RKO (cell line): ENCODE measurements around the gene DSCAM.

ENCODE experiments used
- DNase-seq: peaks from one replicate; pipeline ENCODE4 v3.0.0-alpha.2; 2016; ENCODE audit warnings: low spot score

DSCAM gene

DNA sequence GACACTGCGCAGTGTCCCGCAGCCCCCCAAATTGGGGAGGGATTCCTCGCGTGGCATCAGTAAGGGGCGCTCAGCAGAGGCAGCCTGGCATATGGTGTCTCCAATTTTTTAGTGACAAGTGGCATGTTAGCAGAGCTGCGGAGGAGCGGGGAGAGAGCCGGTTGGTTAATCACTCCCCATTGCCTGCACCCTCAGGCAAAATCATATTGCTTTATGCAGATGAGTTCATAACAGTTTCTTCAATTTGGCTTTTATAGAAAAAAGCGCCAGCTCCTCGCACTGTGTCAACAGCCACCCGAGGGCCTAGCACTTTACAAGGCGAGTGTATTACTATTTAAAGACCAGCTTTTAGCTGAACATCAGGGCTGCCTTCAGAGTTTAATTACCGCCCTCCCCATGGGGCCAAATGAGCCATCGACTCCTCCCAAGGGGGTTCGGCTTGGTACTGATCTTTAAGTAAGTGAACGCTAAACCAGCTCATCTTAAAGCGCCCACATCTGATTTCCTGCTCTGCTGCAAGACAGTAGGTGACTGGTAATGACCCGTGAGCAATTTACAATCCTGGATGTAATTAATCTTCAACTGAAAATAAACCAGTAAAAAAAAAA, 298.9 kb downstream of the DSCAM start:
- DNase-seq, result no peak

DNA sequence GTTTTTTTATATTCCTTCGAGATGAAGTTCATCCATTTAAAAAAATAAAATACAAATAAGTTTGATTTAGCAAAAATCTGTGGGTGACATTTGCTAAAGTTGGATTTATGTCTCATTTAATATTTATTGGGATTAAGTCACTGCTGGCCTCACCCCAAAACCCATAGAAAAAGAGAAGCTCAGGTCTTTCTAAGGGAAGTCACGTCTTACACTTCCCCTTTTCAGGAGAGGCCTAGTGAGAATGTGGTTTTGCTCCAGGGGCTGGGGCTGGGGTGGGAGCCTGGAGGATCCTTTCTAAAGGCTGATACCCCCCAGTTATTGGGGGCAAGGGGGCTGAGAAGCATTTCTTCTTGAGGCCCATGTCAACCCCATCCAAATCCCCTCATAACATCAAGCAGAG, 300.3 kb downstream of the DSCAM start:
- no peak for DNase-seq

DNA sequence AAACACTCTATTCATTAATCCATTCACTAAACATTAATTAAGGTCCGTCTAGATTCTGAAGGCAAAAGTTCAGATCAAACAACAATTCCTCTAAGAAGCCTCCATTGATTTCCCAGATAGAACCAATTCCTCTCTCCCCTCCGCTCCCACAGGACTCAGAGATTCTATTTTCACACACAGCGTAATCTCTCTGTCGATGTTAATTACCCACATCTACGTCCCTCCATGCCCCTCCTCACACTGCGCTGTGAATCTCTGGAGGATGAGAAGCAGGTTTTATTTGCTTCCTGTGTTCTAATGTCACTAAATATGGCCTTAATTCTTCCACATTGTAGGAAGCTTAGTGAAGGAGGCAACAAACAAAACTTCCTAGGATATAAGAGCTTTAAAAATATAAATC, 306.7 kb downstream of the DSCAM start:
- DNase-seq, result no peak

DNA sequence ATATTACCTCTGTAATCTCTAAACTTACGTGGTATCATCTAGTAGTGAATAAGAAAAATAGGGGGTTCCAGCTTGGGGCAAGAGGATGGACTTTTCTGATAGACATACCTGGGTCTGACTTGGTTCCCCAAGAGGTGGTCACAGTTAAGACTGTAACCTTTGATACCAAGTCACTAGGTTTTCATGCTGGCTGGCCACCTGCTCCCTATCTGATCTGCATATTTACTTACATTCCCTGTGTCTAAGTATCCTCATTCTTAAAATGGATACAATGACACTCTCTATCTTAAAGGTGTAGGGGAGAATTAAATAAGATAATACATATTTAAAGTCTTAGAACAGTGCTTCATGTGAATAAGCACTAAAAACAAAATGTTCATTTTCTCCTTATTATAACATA, 312.1 kb downstream of the DSCAM start:
- no peak for DNase-seq

DNA sequence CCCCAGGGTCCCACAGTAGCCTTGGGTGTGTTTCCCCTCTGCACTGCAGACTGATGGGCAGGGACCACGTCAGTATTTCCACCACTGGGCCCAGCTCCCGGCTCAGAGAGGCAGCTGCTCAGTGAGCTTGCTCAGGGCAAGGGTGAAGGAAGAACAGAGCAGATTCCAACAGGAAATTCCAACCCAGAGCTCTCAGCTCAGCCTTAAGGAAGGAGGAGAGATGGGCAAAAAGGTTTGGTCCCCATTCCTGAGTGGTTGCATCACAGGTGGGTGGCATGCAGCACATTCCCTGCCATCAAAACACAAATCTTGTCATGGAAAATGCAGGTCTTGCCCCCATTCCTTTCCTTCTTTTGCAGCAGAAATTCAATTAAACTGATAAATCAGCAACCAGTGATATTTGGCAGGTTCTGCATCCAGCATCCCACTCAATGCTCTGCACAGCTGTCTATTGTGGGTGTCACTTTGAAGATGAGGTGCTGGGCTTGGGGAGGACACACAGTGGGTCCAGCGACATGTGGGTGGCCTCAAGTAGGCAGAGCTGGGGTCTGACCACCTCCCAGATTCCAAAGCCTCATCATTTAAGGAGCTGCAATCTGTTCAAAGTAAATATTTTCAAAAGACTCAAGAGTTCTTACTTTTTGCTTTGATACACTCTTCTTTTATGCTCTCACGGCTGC, 315.4 kb downstream of the DSCAM start:
- no peak for DNase-seq

DNA sequence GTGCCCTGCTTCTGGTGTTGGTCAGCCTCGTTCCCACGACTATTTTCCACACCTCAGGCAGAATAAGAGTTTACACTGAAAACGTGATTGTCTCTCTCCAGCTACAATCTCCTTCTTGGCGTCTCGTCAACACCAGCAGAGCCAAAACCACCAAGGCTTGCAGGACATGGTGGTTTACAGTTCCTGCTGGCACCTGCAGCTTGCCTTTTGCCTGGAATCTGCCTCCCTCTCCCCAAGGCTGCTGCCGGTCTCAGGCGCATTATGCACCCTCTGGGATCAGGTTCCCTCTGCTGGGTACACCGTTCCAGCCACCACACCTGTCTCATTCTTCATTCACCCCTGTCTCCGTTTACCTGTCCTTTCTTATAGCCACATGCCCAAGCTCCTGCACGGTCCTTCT, 315.9 kb downstream of the DSCAM start:
- DNase-seq, result no peak

DNA sequence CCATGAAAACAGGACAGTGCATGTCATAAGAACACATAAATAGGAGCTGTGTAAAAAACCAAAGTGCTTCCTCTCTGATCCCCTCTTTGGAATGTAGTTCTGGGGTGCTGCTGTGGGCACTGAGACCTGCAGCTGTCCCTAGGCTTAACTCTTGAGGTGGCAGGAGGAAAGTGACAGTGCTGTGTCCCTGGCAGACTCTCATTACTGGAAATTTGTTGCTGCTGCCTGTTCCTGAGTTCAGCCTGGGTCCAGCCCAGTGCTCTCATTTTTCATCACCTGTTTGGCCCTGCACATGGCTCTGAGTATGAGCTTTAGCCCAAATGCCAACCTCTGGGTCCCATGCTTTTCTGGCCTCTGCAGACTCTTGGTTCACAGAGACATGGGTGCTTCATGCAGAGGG, 329.3 kb downstream of the DSCAM start:
- DNase-seq, result no peak

DNA sequence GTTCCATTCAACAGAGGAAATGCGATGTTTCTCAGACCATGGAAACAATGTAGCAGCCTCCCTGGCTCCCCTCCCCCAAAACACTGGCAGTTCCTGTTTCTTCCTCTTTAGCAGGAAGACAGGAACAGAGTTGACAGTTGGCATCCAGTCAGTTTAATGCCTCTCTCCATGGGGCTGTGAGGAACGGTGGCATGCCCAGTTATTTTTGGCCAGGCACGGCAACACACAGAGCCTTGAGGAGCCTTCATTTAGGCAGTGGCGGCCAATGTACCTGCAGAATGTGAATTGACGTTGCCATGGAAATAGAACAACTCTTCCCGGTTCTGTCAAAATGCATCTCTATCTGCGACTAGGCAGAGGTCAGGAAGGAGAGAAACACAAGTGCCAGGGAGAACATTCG, 330.6 kb downstream of the DSCAM start:
- DNase-seq, result no peak

DNA sequence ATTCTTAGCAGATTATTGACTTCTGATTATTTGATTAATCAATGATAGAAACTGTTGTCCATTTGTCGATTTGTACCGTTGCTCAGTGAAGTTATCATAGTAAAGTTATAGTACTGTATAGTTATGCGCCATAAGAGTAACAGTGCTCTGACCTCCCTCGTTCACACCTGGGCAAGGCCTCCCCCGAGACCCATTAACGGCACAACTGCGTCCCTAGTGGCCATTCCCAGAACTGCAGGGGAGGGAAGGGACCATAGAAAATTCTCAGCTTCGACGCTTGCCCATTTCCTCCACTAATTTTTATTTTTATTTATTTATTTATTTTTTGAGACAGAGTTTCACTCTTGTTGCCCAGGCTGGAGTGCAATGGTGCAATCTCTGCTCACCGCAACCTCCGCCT, 334.4 kb downstream of the DSCAM start:
- DNase-seq, result no peak

DNA sequence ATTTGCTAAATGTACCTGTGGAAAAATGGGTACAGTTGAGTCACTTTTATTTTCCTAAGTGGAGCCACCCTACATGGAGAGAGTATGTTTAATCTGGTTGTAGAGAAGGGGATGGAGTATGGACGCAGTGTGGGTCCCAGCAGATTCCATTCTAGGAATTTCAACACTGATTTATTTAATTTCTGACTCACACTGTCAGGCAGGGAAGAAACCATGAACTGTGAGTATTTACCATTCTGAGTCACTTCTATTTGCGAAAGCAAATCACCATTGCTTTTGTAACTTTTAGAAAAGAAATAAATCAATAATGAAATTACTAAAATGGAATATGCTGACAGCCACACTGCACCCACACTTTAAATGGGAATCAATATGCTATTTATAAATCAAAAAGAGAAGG, 339.0 kb downstream of the DSCAM start:
- no peak for DNase-seq

DNA sequence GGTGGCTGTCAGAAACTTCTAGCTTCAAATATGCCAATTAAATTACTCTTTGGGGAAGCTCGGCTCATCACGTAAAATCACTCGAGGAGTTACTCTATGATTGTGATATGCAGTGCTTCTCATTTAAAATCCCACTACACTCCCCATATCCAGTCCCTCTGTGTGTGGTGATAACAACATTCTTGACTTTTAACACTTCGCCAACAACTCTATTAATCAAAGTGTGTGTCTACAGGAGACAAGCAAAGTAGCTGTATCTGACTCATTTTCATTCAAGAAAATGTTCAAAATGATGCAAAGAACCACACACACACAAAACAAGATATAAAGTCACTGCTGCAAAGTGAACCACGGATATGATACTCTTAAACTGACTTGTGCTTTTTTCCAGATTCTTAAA, 341.3 kb downstream of the DSCAM start:
- no peak for DNase-seq

DNA sequence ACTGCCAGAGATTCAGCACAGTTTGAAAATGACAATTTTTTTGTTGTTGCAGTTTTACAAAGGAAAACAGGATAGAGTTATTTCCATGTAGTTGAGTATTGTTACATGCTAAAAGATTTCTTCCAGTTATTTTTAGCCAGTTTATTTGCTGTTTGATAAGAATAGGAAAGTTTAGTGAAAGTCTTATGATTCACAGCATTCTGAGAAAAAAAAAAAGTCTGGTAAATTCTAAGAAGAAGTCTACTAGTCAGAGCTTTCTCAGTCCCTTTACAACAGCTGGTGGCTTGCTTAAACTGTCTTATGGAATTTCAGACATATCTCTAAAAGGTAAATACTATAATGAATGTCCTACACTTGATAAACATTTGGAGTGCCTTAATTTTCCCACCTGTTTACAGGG, 341.7 kb downstream of the DSCAM start:
- DNase-seq, result no peak

DNA sequence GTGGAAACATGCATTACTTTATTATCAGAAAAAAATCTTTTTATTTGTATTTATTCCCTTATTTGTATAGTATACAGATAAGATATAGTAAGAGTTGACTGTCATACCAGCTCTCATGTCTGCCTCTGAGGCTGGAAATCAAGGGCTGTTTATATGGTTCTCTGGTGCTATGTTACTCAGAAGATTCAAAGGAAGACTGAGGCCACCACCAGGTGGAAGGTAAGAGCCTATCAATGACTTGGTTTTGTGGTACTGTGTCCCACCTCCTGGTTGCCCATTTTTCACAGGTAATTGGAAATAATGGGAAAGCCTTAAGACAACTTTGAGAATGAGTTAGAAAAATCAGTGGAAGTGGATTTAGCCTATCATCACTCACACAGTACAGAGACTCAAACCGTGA, 342.1 kb downstream of the DSCAM start:
- DNase-seq, result no peak

DNA sequence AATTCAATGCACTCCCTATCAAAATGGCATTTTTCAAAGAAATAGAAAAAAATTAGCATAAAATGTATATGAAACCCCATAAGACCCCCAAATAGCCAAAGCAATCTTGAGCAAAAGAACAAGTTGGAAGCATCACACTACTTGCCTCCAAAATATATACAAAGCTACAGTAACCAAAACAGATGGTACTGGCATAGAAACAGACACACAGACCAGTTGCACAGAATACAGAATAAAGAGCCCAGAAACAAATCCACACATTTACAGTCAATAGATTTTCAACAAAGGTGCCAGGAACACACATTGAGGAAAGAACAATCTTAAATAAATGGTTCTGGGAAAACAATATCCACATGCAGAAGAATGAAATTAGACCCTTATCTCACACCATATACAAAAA, 350.8 kb downstream of the DSCAM start:
- no peak for DNase-seq

DNA sequence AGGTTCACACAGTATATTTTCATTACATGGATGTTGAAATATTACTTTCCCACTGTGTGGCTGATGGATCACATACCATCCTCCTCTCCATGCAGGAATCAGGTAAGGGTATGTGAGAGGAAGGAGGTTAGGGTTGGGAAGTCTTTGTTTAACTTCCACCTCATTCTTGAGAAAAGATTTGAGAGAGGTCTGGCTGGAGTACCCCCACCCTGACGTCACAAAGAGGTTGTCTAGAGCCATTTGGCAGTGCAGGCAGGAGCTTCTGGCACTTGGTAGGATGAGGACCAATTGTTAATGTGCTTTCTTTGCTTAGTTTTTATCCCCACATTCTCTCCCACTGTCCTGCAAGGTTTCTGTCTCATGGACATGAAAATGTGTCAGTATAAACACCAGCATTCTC, 356.6 kb downstream of the DSCAM start:
- no peak for DNase-seq

DNA sequence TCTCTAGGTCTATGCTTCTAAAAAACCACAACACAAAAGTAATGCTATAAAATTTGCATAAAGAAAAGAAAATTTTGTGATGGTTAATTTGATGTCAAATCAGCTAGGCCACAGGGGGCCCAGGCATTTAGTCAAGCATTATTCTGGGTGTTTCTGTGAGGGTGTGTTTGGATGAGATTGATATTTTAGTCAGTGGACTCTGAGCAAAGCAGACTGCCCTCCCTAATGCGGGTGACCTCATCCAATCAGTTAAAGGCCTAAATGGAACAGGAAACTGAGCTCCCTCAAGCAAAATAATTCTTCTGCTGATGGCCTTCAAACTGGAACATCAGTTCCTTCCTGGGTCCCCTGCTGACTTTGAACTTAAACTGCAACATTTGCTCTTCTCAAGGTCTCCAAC, 358.0 kb downstream of the DSCAM start:
- DNase-seq, result no peak

DNA sequence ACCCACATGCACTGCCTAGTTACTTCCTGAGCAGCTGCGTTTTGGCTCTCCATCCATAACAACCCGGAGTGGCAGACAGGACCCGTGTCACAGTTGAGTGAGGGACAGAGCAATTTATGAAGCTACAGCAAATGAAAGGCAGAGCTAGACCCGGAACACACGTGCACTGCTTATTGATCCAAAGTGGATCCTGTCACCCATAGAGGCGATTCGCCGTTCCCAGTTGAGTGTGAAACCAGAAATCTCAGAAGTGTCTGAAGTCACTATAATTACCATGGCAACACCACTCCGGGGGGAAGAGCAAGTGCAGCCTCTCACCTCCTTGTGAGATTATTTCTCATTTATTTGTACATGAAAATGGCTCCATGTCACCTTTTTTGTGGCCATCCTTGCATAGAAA, 365.2 kb downstream of the DSCAM start:
- DNase-seq, result no peak

DNA sequence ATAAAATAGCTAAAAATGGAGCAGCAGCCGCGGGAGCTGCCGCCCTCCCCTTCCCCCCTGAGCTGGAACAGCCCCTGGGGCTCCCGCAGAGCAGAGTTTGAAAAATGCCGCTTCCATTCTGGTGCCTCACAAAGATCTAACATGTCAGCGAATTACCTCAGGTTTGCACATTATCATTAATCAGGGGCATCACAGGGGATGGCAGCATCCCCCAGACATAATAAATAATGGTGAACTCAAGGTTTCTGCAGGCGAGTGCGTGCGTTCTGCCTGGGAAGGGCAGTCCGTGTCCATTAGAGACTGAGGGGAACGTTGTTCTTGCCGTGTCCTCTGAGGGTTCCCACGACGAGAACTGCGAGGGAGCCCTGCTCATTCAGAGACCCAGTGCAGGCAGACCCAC, 372.4 kb downstream of the DSCAM start:
- DNase-seq, result no peak

DNA sequence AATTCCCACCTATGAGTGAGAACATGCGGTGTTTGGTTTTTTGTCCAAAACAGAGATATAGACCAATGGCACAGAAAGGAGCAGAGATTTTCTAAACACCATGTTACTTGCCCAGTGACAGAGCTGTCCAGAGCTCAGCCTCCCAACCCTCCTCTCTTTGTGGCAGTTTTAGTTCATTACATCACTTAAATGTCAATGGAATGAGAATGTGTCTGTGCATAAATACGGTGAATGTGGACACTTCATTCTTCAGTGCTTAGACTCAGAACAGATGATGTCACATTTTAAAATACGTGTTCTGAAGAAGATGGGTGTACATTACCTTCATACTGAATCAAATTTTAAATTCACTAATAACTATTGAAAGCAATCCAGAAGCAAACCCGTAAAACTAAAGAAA, 374.9 kb downstream of the DSCAM start:
- no peak for DNase-seq

DNA sequence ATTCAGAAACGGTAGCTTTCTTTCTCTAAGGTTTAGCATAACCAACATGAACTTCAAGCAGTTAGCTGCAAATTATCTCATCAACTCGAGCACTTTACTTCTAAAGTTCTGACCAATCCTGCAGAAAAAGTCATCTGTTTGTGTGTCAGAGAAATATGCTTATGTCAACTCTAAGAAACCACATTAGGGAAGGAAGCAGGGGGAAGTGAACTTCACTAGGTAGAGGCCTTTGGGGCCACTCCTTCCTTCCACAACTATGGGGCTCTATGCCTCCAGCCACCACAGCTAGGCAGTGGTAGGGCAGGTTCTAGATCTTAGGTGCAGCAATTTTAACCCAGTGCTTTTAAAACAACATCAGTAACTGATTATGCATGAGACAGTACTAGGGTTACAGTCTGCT, 375.9 kb downstream of the DSCAM start:
- DNase-seq, result no peak

DNA sequence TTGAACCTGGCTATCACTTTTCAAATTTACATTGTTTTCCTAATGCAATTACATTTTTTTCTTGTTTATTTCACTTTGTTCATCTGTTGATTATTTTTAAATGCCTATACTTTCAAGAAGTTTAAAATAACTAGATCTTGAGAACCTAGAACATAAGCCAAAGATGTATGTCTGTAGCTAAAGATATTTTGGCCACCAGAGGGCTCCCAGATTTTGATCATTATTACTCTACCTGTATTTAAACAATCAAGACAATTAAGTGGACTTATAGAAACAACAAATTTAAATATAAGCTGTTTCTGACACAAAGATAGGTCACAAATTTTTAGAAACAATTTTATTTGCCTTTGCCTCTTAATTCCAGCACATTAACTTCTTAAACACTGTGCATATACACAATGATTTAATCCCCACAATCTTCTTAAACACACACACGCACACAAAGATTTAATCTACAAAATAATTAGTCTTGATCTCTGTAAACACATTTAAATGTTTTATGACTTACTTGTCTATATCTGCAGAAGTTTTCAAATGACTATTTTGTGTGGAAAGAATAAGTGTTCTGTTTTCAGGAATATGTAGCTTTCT, 380.0 kb downstream of the DSCAM start:
- peak; percentile 38 for DNase-seq

DNA sequence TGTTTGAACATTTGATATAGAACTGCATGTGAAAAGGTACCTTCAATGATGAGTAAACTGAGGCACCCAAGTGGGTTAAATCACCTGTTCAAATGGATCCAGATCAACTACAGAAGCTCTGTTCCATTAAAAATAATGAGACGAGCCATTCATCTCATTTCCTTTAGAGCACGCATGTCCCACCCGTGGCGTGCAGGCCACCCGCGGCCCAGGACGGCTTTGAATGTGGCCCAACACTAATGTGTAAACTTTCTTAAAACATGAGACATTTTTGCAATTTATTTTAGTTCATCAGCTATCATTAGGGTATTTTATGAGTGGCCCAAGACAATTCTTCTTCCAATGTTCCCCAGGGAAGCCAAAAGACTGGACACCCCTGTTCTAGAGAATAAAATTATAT, 381.6 kb downstream of the DSCAM start:
- DNase-seq, result no peak

DNA sequence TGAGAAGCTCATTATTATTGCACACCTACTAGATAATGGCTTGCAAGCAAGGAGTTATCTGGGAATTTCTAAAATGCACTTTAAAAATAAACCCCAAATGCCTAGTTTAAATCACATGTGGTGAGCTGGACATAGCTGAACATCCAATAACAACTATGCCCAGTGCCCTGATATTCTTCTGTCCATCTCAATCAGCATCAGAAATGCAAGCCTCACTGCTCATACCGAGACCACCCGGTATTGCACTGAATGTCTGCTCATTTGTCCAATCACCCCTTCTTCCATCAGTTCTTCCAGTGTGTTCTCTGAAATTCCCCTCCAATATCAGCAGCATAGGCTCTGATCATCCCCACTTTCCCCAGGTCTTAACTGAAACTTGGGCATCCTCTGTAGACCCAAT, 383.8 kb downstream of the DSCAM start:
- no peak for DNase-seq

DNA sequence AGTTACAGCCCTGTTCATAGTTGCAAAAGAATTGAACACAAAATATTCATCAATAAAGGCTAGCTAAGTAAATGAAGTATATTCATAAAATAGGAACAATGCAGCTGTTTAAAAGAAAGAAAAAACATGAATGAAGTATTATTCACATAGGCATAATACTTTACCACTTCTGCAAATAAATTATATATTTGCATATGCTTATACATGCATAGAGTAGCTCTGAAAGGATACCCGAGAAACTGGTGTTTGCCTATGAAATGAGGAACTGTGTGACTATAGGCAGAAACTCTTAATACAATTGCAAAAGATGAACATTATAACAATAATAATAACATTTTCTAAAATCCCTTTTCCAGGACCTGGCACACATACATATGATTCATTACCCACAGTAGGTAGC, 385.9 kb downstream of the DSCAM start:
- no peak for DNase-seq
